ENCODE results near the gene ZNF292.

Gene ZNF292

DNA sequence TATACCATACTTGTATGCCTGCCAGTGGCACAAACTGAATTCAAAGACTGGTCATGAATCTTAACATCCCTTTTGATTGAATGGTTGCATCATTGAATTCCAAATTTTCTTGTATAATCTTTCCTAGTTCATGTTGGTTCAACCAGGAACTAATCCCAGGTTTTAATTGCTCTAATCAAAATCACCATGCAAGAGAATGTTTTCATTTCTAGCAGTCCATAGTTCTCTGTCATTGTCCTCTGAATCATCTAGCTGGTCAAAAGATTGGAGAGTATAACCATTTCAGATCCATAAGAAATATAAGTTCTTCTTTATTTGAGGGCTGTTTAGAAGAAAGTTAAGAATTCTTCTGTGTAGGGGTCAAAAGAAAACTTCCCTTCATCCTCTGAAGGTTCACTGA, 57.2 kb downstream of the ZNF292 start:
- no peak overlapping the region for H2AFZ ChIP-seq (ENCODE audit: low read depth)
- H3K79me2 ChIP-seq (ENCODE audit: insufficient read depth, low read depth) = peaks cover 22% of the 10 kb centered on the region
- H3K4me2 ChIP-seq = no peak overlapping the region
- H3K27ac ChIP-seq = no peak overlapping the region
- no peaks in the 10 kb centered on the region for H3K36me3 ChIP-seq (ENCODE audit: insufficient read depth)
- no peak overlapping the region for H3K4me3 ChIP-seq (IDR thresholded peaks at IDR 0.05; ENCODE audit: insufficient read depth, low read depth, low read length)
- no peaks in the 10 kb centered on the region for H3K27me3 ChIP-seq (ENCODE audit: insufficient read depth, low read depth)
- TF ChIP-seq, protein P1, sequence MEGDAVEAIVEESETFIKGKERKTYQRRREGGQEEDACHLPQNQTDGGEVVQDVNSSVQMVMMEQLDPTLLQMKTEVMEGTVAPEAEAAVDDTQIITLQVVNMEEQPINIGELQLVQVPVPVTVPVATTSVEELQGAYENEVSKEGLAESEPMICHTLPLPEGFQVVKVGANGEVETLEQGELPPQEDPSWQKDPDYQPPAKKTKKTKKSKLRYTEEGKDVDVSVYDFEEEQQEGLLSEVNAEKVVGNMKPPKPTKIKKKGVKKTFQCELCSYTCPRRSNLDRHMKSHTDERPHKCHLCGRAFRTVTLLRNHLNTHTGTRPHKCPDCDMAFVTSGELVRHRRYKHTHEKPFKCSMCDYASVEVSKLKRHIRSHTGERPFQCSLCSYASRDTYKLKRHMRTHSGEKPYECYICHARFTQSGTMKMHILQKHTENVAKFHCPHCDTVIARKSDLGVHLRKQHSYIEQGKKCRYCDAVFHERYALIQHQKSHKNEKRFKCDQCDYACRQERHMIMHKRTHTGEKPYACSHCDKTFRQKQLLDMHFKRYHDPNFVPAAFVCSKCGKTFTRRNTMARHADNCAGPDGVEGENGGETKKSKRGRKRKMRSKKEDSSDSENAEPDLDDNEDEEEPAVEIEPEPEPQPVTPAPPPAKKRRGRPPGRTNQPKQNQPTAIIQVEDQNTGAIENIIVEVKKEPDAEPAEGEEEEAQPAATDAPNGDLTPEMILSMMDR (conservative IDR thresholded peaks at IDR 0.05; ENCODE audit: low read depth, low read length) = no peak
- no peaks in the 10 kb centered on the region for H3K4me1 ChIP-seq (ENCODE audit: low read depth, poor library complexity, severe bottlenecking)
- no peak overlapping the region for H3K9ac ChIP-seq
- no peaks in the 10 kb centered on the region for H4K20me1 ChIP-seq (ENCODE audit: insufficient read depth)

DNA sequence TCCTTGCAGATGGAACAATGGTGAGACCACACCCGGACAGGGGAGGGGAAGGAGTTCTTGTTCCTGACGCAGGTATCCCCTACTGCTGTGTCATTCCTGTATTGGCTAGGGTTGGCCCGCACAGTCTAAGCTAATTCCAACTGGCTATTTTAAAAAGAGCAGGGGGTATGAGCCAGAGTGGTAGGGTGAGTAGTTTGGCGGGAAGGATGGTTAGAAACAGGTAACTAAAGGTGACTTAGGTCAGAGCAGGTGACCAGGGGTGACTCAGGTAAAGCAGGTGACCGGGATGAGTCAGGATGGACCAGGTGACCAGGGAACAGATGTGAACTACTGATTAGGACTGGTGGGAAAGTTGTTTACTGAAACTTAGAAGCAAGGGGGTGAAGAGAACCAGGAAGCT, 58.0 kb downstream of the ZNF292 start:
- TF ChIP-seq, protein P1 (conservative IDR thresholded peaks at IDR 0.05; ENCODE audit: low read depth, low read length) = no peak
- Histone ChIP-seq H3K4me3 (IDR thresholded peaks at IDR 0.05; ENCODE audit: insufficient read depth, low read depth, low read length) (no peak overlapping the region), H3K4me1 (ENCODE audit: low read depth, poor library complexity, severe bottlenecking) (no peaks in the 10 kb centered on the region), H3K79me2 (ENCODE audit: insufficient read depth, low read depth) (peaks cover 14% of the 10 kb centered on the region; the same call in 1 of the 2 replicates), H3K4me2 (no peak overlapping the region), H3K36me3 (ENCODE audit: insufficient read depth) (no peaks in the 10 kb centered on the region), H4K20me1 (ENCODE audit: insufficient read depth) (no peaks in the 10 kb centered on the region), H3K27me3 (ENCODE audit: insufficient read depth, low read depth) (no peaks in the 10 kb centered on the region), H3K27ac (no peak overlapping the region), H2AFZ (ENCODE audit: low read depth) (no peak overlapping the region), H3K9ac (no peak overlapping the region)

DNA sequence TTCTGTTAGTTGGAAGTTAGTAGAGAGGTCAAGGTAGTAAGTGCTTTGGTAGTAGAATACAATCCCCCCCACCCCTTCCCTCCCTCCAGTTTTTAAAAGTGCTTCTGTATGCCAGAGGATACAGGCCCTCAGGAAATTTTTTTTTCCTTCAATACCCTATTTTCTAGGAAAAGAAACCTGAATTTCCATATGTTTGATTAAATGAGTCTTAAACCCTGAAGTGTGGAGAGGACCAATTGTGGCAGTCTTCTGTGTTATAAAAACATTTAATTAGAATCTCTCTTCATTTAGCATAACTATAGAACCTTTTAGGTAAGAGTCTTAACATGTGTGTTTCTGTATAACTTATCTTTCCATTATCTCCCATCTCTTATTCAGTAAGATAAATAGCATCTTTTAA, 59.5 kb downstream of the ZNF292 start:
- Histone ChIP-seq H2AFZ (ENCODE audit: low read depth) (no peak overlapping the region), H3K4me3 (IDR thresholded peaks at IDR 0.05; ENCODE audit: insufficient read depth, low read depth, low read length) (no peak overlapping the region), H3K4me1 (ENCODE audit: low read depth, poor library complexity, severe bottlenecking) (no peaks in the 10 kb centered on the region), H4K20me1 (ENCODE audit: insufficient read depth) (no peaks in the 10 kb centered on the region), H3K79me2 (ENCODE audit: insufficient read depth, low read depth) (no peaks in the 10 kb centered on the region), H3K9ac (no peak overlapping the region), H3K36me3 (ENCODE audit: insufficient read depth) (no peaks in the 10 kb centered on the region), H3K27ac (no peak overlapping the region), H3K27me3 (ENCODE audit: insufficient read depth, low read depth) (no peaks in the 10 kb centered on the region), H3K4me2 (no peak overlapping the region)
- TF ChIP-seq, protein P1 (conservative IDR thresholded peaks at IDR 0.05; ENCODE audit: low read depth, low read length) = no peak

DNA sequence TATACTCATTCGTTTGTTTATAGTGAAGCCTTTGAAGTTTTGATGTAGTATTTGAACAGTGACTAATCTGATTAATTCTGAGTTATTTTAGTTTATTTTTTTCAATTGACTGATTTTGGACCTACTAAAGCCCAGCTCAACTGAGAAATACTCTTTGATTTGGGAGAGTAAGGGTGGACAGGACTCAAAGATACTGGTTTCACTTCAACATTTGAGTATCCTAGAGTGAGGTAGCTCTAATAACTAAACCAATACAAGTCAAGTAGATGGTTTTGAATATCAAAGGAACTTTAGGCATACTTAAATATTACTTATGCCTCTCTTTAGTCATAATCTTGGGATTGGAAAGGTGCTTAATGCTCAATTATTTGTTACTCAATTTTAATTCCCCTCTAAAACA, 65.6 kb downstream of the ZNF292 start:
- Histone ChIP-seq H3K27ac (no peak overlapping the region), H4K20me1 (ENCODE audit: insufficient read depth) (no peaks in the 10 kb centered on the region), H2AFZ (ENCODE audit: low read depth) (no peak overlapping the region), H3K27me3 (ENCODE audit: insufficient read depth, low read depth) (no peaks in the 10 kb centered on the region), H3K36me3 (ENCODE audit: insufficient read depth) (no peaks in the 10 kb centered on the region), H3K79me2 (ENCODE audit: insufficient read depth, low read depth) (no peaks in the 10 kb centered on the region), H3K9ac (no peak overlapping the region), H3K4me1 (ENCODE audit: low read depth, poor library complexity, severe bottlenecking) (no peaks in the 10 kb centered on the region), H3K4me2 (no peak overlapping the region), H3K4me3 (IDR thresholded peaks at IDR 0.05; ENCODE audit: insufficient read depth, low read depth, low read length) (no peak overlapping the region)
- TF ChIP-seq, protein P1 (conservative IDR thresholded peaks at IDR 0.05; ENCODE audit: low read depth, low read length) = no peak

Data from KMS-11 (cell line).